WTC11 (cell line): ENCODE results near the gene AVPR2. TPM values are rescaled to one million over a fixed set of nuclear protein-coding genes. Genes with fewer than 3 reads are reported as not detected.

ENCODE experiments used
- ATAC-seq: fragments of 200-7000 bp; cut with Tn5 transposase; 2 replicates; pipeline ENCODE4 v1.10.0; 2021; ENCODE audit warnings: mild to moderate bottlenecking, moderate library complexity
- CTCF ChIA-PET: fragments of 300-600 bp; sonication (Branson Sonifier 250); formaldehyde crosslinking; loops from one replicate; lab custom pipeline; 2021; ENCODE audit warnings: antibody characterized with exemption; lab: Charles Lee
- POLR2A ChIA-PET: fragments of 350-600 bp; sonication (Branson Sonifier 250); formaldehyde crosslinking; loops from one replicate; lab custom pipeline; 2021; ENCODE audit warnings: antibody characterized with exemption; lab: Charles Lee
- DNase-seq: peaks from one replicate; pipeline ENCODE4 v3.0.0; 2021; ENCODE audit warnings: low spot score
- H3K27ac Mint-ChIP-seq: 2 replicates; pipeline ENCODE4 v1.8.0; 2021; ENCODE audit warnings: mixed read lengths
- H3K27me3 Mint-ChIP-seq: 2 replicates; pipeline ENCODE4 v1.8.0; 2021; ENCODE audit warnings: low read depth, mild to moderate bottlenecking, moderate library complexity, mixed read lengths
- H3K36me3 Mint-ChIP-seq: 2 replicates; pipeline ENCODE4 v1.8.0; 2021; ENCODE audit warnings: mixed read lengths
- H3K4me1 Mint-ChIP-seq: 2 replicates; pipeline ENCODE4 v1.8.0; 2022; ENCODE audit warnings: mixed read lengths
- H3K4me3 Mint-ChIP-seq: 2 replicates; pipeline ENCODE4 v1.8.0; 2021; ENCODE audit warnings: mild to moderate bottlenecking, moderate library complexity, mixed read lengths
- H3K9me3 Mint-ChIP-seq: 2 replicates; pipeline ENCODE4 v1.8.0; 2021; ENCODE audit warnings: mixed read lengths
- AFF4 ChIP-seq: sonication (generic); formaldehyde crosslinking; IDR thresholded peaks from 2 replicates; pipeline ENCODE4 v1.8.1; 2023; ENCODE audit warnings: mild to moderate bottlenecking, missing genetic modification reagents, borderline replicate concordance
- ATF3 ChIP-seq: sonication (generic); formaldehyde crosslinking; conservative IDR thresholded peaks from 2 replicates; pipeline ENCODE4 v1.8.1; 2022; ENCODE audit warnings: mild to moderate bottlenecking, missing genetic modification reagents
- CBFB ChIP-seq: sonication (generic); formaldehyde crosslinking; IDR thresholded peaks from 2 replicates; pipeline ENCODE4 v1.8.1; 2022; ENCODE audit warnings: mild to moderate bottlenecking, low read depth, missing genetic modification reagents
- ETV6 ChIP-seq: sonication (generic); formaldehyde crosslinking; IDR thresholded peaks from 2 replicates; pipeline ENCODE4 v1.8.1; 2022; ENCODE audit warnings: mild to moderate bottlenecking, missing genetic modification reagents
- FOXP1 ChIP-seq: sonication (generic); formaldehyde crosslinking; IDR thresholded peaks from 2 replicates; pipeline ENCODE4 v1.8.0; 2022; ENCODE audit warnings: missing genetic modification reagents, mild to moderate bottlenecking, moderate library complexity, borderline replicate concordance
- FOXP4 ChIP-seq: sonication (generic); formaldehyde crosslinking; IDR thresholded peaks from 2 replicates; pipeline ENCODE4 v1.8.0; 2022; ENCODE audit warnings: mild to moderate bottlenecking, missing genetic modification reagents
- GTF2I ChIP-seq: fragments of 250-450 bp; sonication (Bioruptor Pico); conservative IDR thresholded peaks from 2 replicates; pipeline ENCODE4 v1.4.0; 2021; ENCODE audit warnings: mild to moderate bottlenecking
- MYBL2 ChIP-seq: sonication (generic); formaldehyde crosslinking; IDR thresholded peaks from 2 replicates; pipeline ENCODE4 v1.8.1; 2023; ENCODE audit warnings: mild to moderate bottlenecking, moderate library complexity, missing genetic modification reagents
- NR3C1 ChIP-seq: sonication (generic); formaldehyde crosslinking; conservative IDR thresholded peaks from 2 replicates; pipeline ENCODE4 v1.8.1; 2023; ENCODE audit warnings: low read depth, mild to moderate bottlenecking, missing genetic modification reagents
- ZBTB21 ChIP-seq: sonication (generic); formaldehyde crosslinking; IDR thresholded peaks from 2 replicates; pipeline ENCODE4 v1.8.1; 2023; ENCODE audit warnings: mild to moderate bottlenecking, missing genetic modification reagents, borderline replicate concordance
- ZNF219 ChIP-seq: sonication (generic); formaldehyde crosslinking; IDR thresholded peaks from 2 replicates; pipeline ENCODE4 v1.8.0; 2023; ENCODE audit warnings: missing genetic modification reagents, mild to moderate bottlenecking, borderline replicate concordance
- ZNF263 ChIP-seq: sonication (generic); formaldehyde crosslinking; IDR thresholded peaks from 2 replicates; pipeline ENCODE4 v1.8.1; 2022; ENCODE audit warnings: low read depth, mild to moderate bottlenecking, moderate library complexity, missing genetic modification reagents
- ZNF512 ChIP-seq: sonication (generic); formaldehyde crosslinking; IDR thresholded peaks from 2 replicates; pipeline ENCODE4 v1.8.1; 2022; ENCODE audit warnings: missing genetic modification reagents, borderline replicate concordance
- total RNA-seq: library from RNA; stranded (reverse); gene quantifications from 3 replicates; pipeline ENCODE4 v1.2.3, GENCODE V29; 2021
- TF ChIP-seq, protein P1 (sequence below): fragments of 250-450 bp; sonication (Bioruptor Pico); IDR thresholded peaks from 2 replicates; pipeline ENCODE4 v2.1.2; 2022; ENCODE audit warnings: mild to moderate bottlenecking, moderate library complexity
- TF ChIP-seq, protein P2 (sequence below): fragments of 250-450 bp; sonication (Bioruptor Pico); IDR thresholded peaks from 2 replicates; pipeline ENCODE4 v1.8.0; 2021; ENCODE audit warnings: mild to moderate bottlenecking
- TF ChIP-seq, protein P3 (sequence below): sonication (generic); formaldehyde crosslinking; IDR thresholded peaks from 2 replicates; pipeline ENCODE4 v1.8.0; 2022; ENCODE audit warnings: mild to moderate bottlenecking, missing genetic modification reagents
- TF ChIP-seq, protein P4 (sequence below): fragments of 250-450 bp; sonication (Bioruptor Pico); IDR thresholded peaks from 2 replicates; pipeline ENCODE4 v1.9.0; 2021; ENCODE audit warnings: moderate library complexity, mild to moderate bottlenecking, inconsistent platforms, borderline replicate concordance

AVPR2 gene
- total RNA-seq, 1 experiment from 2014 or later, result 0.11 TPM

DNA sequence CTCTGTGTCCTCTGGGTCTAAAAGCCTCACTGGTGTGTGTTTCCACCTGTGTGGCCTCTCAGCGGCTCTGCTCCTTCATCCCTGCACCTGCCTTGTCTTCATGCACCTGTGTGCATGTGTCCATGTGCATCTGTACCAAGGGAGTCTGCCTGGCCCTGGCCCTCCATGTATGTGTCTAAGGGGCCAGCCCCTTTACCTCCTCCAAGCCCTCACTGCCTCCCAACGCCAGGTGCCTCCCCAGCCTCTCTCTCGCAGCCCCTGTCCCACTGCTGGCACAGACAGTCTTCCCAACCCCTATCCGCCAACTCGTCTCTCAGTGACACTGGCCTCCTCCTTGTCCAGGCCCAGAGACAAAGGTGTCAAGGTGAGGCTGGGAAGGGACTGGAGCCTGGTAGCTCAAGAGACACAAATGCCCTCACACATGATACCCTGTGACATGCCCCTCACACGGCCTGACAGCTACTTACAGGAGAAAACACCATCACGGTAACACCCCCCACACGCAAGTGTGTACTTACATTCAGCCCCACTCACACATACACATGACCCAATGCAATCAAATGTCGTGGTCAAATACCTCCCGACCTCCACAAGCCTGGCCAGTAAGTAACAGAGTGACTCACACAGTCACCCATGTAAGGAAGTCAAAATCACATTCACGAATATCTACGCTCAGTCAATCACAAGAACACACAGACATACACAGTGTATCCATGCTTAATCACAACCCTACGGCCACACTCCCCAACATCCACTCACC is 29.9 kb upstream of the AVPR2 start:
- no peak overlapping the region for H3K27ac Mint-ChIP-seq
- H3K4me1 Mint-ChIP-seq, result peaks cover 35% of the 10 kb centered on the region
- no peak for ATAC-seq

More for the DNA sequence above, 29.9 kb upstream of the AVPR2 start:
- no peak for DNase-seq
- Mint-ChIP-seq H3K9me3 (no peaks in the 10 kb centered on the region), H3K36me3 (no peaks in the 10 kb centered on the region), H3K4me3 (no peak overlapping the region), H3K27me3 (no peaks in the 10 kb centered on the region; the same call in 1 of the 2 replicates)
- no peak for TF ChIP-seq CBFB
- no peak for TF ChIP-seq ZNF219
- TF ChIP-seq GTF2I (CRISPR knock-in tag), result no peak
- no peak for TF ChIP-seq ETV6 (CRISPR knock-in tag)
- TF ChIP-seq AFF4 (CRISPR knock-in tag), result no peak
- TF ChIP-seq, protein P1, sequence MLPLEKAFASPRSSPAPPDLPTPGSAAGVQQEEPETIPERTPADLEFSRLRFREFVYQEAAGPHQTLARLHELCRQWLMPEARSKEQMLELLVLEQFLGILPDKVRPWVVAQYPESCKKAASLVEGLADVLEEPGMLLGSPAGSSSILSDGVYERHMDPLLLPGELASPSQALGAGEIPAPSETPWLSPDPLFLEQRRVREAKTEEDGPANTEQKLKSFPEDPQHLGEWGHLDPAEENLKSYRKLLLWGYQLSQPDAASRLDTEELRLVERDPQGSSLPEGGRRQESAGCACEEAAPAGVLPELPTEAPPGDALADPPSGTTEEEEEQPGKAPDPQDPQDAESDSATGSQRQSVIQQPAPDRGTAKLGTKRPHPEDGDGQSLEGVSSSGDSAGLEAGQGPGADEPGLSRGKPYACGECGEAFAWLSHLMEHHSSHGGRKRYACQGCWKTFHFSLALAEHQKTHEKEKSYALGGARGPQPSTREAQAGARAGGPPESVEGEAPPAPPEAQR, result no peak
- no peak for TF ChIP-seq FOXP1
- no peak for TF ChIP-seq FOXP4 (CRISPR knock-in tag)
- TF ChIP-seq, protein P2, sequence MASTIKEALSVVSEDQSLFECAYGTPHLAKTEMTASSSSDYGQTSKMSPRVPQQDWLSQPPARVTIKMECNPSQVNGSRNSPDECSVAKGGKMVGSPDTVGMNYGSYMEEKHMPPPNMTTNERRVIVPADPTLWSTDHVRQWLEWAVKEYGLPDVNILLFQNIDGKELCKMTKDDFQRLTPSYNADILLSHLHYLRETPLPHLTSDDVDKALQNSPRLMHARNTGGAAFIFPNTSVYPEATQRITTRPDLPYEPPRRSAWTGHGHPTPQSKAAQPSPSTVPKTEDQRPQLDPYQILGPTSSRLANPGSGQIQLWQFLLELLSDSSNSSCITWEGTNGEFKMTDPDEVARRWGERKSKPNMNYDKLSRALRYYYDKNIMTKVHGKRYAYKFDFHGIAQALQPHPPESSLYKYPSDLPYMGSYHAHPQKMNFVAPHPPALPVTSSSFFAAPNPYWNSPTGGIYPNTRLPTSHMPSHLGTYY (CRISPR knock-in tag), result no peak
- TF ChIP-seq, protein P3, sequence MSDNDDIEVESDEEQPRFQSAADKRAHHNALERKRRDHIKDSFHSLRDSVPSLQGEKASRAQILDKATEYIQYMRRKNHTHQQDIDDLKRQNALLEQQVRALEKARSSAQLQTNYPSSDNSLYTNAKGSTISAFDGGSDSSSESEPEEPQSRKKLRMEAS, result no peak
- TF ChIP-seq ZBTB21, result no peak
- TF ChIP-seq, protein P4, sequence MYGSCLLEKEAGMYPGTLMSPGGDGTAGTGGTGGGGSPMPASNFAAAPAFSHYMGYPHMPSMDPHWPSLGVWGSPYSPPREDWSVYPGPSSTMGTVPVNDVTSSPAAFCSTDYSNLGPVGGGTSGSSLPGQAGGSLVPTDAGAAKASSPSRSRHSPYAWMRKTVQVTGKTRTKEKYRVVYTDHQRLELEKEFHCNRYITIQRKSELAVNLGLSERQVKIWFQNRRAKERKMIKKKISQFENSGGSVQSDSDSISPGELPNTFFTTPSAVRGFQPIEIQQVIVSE (CRISPR knock-in tag), result no peak
- no peak for TF ChIP-seq MYBL2 (CRISPR knock-in tag)
- no peak for TF ChIP-seq ZNF512 (CRISPR knock-in tag)
- TF ChIP-seq ZNF263 (CRISPR knock-in tag), result no peak
- no peak for TF ChIP-seq ATF3 (CRISPR knock-in tag)
- TF ChIP-seq NR3C1 (CRISPR knock-in tag), result no peak
- ChIA-PET CTCF (interaction anchor here (0.9 kb wide), 1 partner anchor 10 kb away, joined by 3 read pairs; no protein-coding TSS in a partner anchor), POLR2A (no interaction called here)
